Measurements from ENCODE around the gene ETV6.

GRCh38 chr12:11688379-11688778, 38.9 kb downstream of the ETV6 start:
- TF ChIP-seq CTCF (IDR thresholded peaks at IDR 0.05) (no peak), POLR2A (IDR thresholded peaks at IDR 0.05) (no peak), POLR2AphosphoS5 (IDR thresholded peaks at IDR 0.05) (no peak)
